Endothelial cell of umbilical vein (primary cell): ENCODE results near the gene BUB1B.

ENCODE experiments used
- CTCF ChIP-seq, 2 donors: IDR thresholded peaks; 1 replicate in 1 of 2; 2 replicates in 1 of 2; pipeline ENCODE4 v1.5.1; 2011; ENCODE audit warnings: low read length in 2 of 2, mild to moderate bottlenecking in 2 of 2, moderate library complexity in 2 of 2, control low read depth in 1 of 2, inconsistent platforms in 1 of 2, low read depth in 1 of 2; ENCODE audit not compliant: insufficient read depth in 1 of 2; ENCODE audit errors: extremely low read depth in 1 of 2
- EZH2 ChIP-seq: IDR thresholded peaks from 2 replicates; pipeline ENCODE4 v1.6.1; 2012; ENCODE audit warnings: borderline replicate concordance, low read depth, mild to moderate bottlenecking, moderate library complexity, low read length, inconsistent platforms; ENCODE audit not compliant: severe bottlenecking
- FOS ChIP-seq: IDR thresholded peaks from 2 replicates; pipeline ENCODE4 v1.6.1; 2011; ENCODE audit warnings: mild to moderate bottlenecking, low read length, moderate library complexity, borderline replicate concordance; ENCODE audit not compliant: insufficient read depth
- POLR2A ChIP-seq: IDR thresholded peaks from 2 replicates; pipeline ENCODE4 v1.6.1; 2012; ENCODE audit warnings: low read depth, mild to moderate bottlenecking, control low read depth, low read length
- POLR2AphosphoS5 ChIP-seq: IDR thresholded peaks from 2 replicates; pipeline ENCODE4 v1.6.1; 2012; ENCODE audit warnings: low read depth, mild to moderate bottlenecking, control low read depth, low read length, moderate library complexity; ENCODE audit not compliant: insufficient read depth
- TF ChIP-seq, protein P1 (sequence below): IDR thresholded peaks from 2 replicates; pipeline ENCODE4 v1.6.1; 2011; ENCODE audit not compliant: insufficient read depth, insufficient read length

DNA sequence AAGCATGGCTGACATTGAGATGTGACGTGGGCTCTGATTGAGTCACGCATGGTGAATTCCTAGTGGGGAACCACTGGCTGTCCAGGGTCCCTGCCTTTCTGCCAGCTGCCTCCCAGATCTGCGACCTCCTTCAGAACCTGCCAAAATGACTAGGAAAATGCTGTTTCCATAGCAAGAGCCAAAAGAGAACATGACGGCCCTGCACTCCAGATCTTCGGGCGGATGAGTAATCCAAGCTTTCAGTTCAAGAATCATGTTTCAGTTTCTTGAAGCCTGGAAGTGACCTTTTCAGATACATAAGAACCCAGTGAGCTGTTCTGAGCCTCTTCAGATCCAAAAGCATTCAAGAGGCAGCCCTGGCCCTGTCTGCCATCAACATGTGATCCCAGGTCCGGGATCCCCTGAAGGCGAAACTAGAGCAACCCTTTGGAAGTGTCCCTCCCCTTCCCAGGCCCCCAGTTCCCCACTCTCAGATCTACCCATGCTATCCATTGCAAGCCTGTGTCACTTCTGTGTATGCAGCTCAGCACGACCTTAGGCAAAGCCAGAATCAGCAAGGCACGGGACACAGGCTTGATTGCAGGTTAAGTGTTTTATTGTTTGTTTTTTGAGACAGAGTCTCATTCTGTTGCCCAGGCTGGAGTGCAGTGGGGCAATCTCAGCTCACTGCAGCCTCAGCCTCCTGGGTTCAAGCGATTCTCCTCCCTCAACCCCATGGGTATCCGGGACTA lies 102.3 kb downstream of the BUB1B start:
- no peak for TF ChIP-seq POLR2A
- TF ChIP-seq CTCF (IDR thresholded peaks at IDR 0.05; ENCODE audit: extremely low read depth in 1 of 2, insufficient read depth in 1 of 2, low read depth in 1 of 2, low read length in 2 of 2): no peak
- TF ChIP-seq EZH2: no peak
- no peak for TF ChIP-seq POLR2AphosphoS5
- TF ChIP-seq, protein P1, sequence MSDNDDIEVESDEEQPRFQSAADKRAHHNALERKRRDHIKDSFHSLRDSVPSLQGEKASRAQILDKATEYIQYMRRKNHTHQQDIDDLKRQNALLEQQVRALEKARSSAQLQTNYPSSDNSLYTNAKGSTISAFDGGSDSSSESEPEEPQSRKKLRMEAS: no peak
- TF ChIP-seq FOS: no peak
